Muscle of leg (tissue), 11 donors: ENCODE measurements around the gene NOSTRIN. TPM values are rescaled to one million over a fixed set of nuclear protein-coding genes. Genes with fewer than 3 reads are reported as not detected.
A peak's percentile ranks its signal among the peaks of the same experiment; 100 is the strongest.
"Not testable (repeated sequence)": the region's sequence is repeated elsewhere in the genome, so short reads cannot be mapped to it uniquely, and the experiment has no call there.

ENCODE experiments used
- DNase-seq: peaks from one replicate; pipeline ENCODE4 v3.0.0; 2013
- H3K27ac ChIP-seq: one replicate; pipeline ENCODE4 v1.5.1; 2013; ENCODE audit warnings: mild to moderate bottlenecking, low read length, control low read depth
- H3K27me3 ChIP-seq: one replicate; pipeline ENCODE4 v1.6.1; 2013; ENCODE audit warnings: low read length; ENCODE audit not compliant: control insufficient read depth, insufficient read depth
- H3K36me3 ChIP-seq: one replicate; pipeline ENCODE4 v1.6.1; 2013; ENCODE audit warnings: low read length; ENCODE audit not compliant: control insufficient read depth, insufficient read depth
- H3K4me1 ChIP-seq: one replicate; pipeline ENCODE4 v1.6.1; 2013; ENCODE audit warnings: low read length; ENCODE audit not compliant: control insufficient read depth, insufficient read depth
- H3K4me3 ChIP-seq: one replicate; pipeline ENCODE4 v1.5.1; 2013; ENCODE audit warnings: low read length, control low read depth
- H3K9me3 ChIP-seq: replicated peaks from 2 replicates; pipeline ENCODE4 v1.6.1; 2013; ENCODE audit warnings: low read depth, low read length; ENCODE audit not compliant: control insufficient read depth
- WGBS: methylation state at CpG from one replicate; pipeline ENCODE4 v1.1.5; 2013; ENCODE audit warnings: missing lambda C conversion rate; ENCODE audit not compliant: insufficient coverage; 5-methylcytosine and 5-hydroxymethylcytosine counted together
- polyA plus RNA-seq, 8 donors: library from polyadenylated mRNA; unstranded; fragments of 120-200 nt; gene quantifications; one replicate each; pipeline versions ENCODE4 v1.2.1 to v1.2.3, GENCODE V29; 2013; ENCODE audit warnings: inconsistent platforms in 1 of 8, low replicate concordance in 1 of 8; ENCODE audit not compliant: insufficient read length in 8 of 8, insufficient read depth in 1 of 8
- total RNA-seq: library from RNA; stranded (reverse); fragments of 120-200 nt; gene quantifications from one replicate; pipeline ENCODE4 v1.2.4, GENCODE V29; 2013

NOSTRIN gene
- total and polyA plus RNA-seq, 9 donors = 7.7 to 15.1 (median 10.2) TPM

DNA sequence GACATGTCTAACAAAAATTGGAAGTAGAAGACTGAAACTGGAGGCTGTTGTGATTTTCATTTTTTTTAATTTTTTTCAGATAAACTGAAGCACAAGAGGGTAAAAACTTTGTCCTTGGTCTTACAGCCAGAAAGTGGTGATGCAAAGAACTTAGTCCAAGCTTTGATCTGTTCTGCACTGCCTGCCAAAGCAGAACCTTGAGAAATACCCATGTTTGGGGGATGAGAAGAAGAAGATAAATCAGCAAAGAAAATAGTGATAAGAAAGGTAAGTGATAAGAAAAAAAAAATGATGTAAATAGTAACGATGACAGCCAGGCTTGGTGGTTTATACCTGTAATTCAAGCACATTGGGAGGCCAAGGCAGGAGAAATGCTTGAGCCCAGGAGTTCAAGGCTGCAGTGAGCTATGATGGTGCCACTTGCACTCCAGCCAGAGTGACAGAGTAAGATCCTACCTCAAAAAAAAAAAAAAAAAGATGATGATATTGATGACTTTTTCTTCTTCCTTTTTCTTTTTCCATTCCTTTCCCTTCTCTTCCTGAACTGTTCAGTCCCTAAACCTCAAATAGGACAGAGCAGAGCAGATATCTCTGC, 14.6 kb upstream of the NOSTRIN start:
- Histone ChIP-seq H3K4me1 (no peaks in the 10 kb centered on the region), H3K4me3 (no peak overlapping the region), H3K27me3 (no peaks in the 10 kb centered on the region), H3K9me3 (no peaks in the 10 kb centered on the region), H3K27ac (no peak overlapping the region), H3K36me3 (no peaks in the 10 kb centered on the region)
- WGBS = 89% methylated on average over 1 of the region's 1 CpG
- DNase-seq = no peak

GRCh38 chr2:168789776-168790175, 12.7 kb upstream of the NOSTRIN start:
- no peak overlapping the region for H3K27ac ChIP-seq
- 72% methylated on average over 4 of the region's 7 CpGs for WGBS
- no peaks in the 10 kb centered on the region for H3K27me3 ChIP-seq
- no peaks in the 10 kb centered on the region for H3K9me3 ChIP-seq
- DNase-seq = no peak
- no peak overlapping the region for H3K4me3 ChIP-seq
- no peaks in the 10 kb centered on the region for H3K36me3 ChIP-seq
- H3K4me1 ChIP-seq = no peaks in the 10 kb centered on the region

GRCh38 chr2:168790226-168790902, 12.1 kb upstream of the NOSTRIN start:
- H3K27me3 ChIP-seq = no peaks in the 10 kb centered on the region
- H3K4me1 ChIP-seq = no peaks in the 10 kb centered on the region
- no peaks in the 10 kb centered on the region for H3K9me3 ChIP-seq
- H3K36me3 ChIP-seq = no peaks in the 10 kb centered on the region
- H3K27ac ChIP-seq = no peak overlapping the region
- DNase-seq = no peak
- H3K4me3 ChIP-seq = no peak overlapping the region
- 84% methylated on average over 4 of the region's 5 CpGs for WGBS

GRCh38 chr2:168791140-168791539, 11.3 kb upstream of the NOSTRIN start:
- DNase-seq, H3K36me3 ChIP-seq, H3K4me1 ChIP-seq, H3K9me3 ChIP-seq, H3K27me3 ChIP-seq, H3K27ac ChIP-seq, H3K4me3 ChIP-seq: not testable (repeated sequence)
- no CpG with 5 or more reads among the region's 2 CpGs for WGBS

- Histone ChIP-seq H3K4me1 (peaks cover 6% of the 10 kb centered on the region), H3K27ac (no peak overlapping the region), H3K36me3 (no peaks in the 10 kb centered on the region), H3K9me3 (no peaks in the 10 kb centered on the region), H3K27me3 (no peaks in the 10 kb centered on the region), H3K4me3 (no peak overlapping the region)
- no peak for DNase-seq
- no CpG with 5 or more reads among the region's 2 CpGs for WGBS
These were observed 8.8 kb upstream of the NOSTRIN start for GRCh38 chr2:168793596-168793995.

GRCh38 chr2:168794968-168795367, 7.5 kb upstream of the NOSTRIN start:
- no peak overlapping the region for H3K27ac ChIP-seq
- no peak for DNase-seq
- H3K36me3 ChIP-seq = no peaks in the 10 kb centered on the region
- H3K4me1 ChIP-seq = peaks cover 7% of the 10 kb centered on the region
- no peak overlapping the region for H3K4me3 ChIP-seq
- no CpG with 5 or more reads among the region's 1 CpG for WGBS
- no peaks in the 10 kb centered on the region for H3K27me3 ChIP-seq
- H3K9me3 ChIP-seq = no peaks in the 10 kb centered on the region

DNA sequence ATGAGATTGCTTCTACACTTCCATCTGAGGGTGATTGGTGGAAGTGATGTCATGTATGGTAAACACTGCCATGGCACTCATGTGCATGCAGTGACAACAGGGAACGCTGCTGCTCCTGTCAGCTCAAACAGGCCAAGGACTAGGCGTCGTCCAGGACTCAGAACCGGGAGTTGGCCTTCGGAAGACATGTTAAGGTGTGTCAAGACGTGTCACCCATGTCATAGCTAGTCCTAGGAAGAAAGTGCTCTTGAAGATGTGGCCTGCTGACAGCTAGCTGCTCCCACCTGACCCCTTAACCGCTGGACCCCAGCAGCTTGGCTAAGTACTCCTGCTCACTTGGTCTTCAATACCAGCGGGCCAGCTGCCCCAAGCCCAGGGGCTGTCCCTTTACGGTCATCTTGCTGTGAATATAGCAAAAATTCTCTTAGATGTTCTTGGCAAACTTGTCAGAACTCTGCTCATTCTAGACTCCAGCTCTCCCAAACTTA, 6.3 kb upstream of the NOSTRIN start:
- Histone ChIP-seq H3K27me3 (no peaks in the 10 kb centered on the region), H3K27ac (peak overlapping the region; percentile 72), H3K9me3 (no peaks in the 10 kb centered on the region), H3K4me3 (no peak overlapping the region), H3K36me3 (no peaks in the 10 kb centered on the region), H3K4me1 (peaks cover 7% of the 10 kb centered on the region)
- 61% methylated on average over 9 of the region's 9 CpGs for WGBS
- DNase-seq = no peak

DNA sequence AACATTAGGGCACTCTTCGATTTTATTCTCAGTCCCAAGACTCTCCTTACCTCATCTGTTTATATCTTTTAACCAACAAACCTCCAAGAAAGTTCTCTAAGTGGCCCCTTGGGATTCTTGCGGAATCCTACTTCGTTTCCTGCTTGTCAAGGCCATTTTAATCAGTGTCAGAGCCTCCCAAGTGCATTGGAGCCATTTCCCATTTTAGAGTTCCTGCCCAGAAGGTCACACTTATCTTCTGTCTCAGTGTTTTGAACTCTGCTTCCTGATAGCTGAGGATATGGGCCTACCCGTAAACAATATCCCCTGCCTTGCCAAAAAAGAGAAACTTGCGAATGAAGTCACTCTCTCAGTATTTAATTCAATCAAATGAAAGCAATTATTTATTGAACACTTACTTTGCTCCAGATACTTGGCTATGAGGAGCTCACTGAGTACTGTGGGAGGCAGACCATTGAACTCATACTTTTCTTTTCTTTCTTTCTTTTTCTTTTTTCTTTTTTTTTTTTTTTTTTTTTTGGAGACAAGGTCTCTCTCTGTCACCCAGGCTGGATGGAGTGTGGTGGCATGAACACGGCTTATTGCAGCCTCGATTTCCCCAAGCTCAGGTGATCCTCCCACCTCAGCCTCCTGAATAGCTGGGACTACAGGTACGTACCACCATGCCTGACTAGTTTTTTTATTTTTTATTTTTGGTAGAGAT, 5.7 kb upstream of the NOSTRIN start:
- H3K4me3 ChIP-seq = no peak overlapping the region
- peak; percentile 68 for DNase-seq
- H3K27me3 ChIP-seq = no peaks in the 10 kb centered on the region
- no peaks in the 10 kb centered on the region for H3K9me3 ChIP-seq
- no peaks in the 10 kb centered on the region for H3K36me3 ChIP-seq
- WGBS = 38% methylated on average over 3 of the region's 8 CpGs
- H3K4me1 ChIP-seq = peaks cover 7% of the 10 kb centered on the region
- H3K27ac ChIP-seq = peak overlapping the region; percentile 72

GRCh38 chr2:168797286-168797655, 5.2 kb upstream of the NOSTRIN start:
- Histone ChIP-seq H3K27ac (no peak overlapping the region), H3K4me1 (peaks cover 7% of the 10 kb centered on the region)

DNA sequence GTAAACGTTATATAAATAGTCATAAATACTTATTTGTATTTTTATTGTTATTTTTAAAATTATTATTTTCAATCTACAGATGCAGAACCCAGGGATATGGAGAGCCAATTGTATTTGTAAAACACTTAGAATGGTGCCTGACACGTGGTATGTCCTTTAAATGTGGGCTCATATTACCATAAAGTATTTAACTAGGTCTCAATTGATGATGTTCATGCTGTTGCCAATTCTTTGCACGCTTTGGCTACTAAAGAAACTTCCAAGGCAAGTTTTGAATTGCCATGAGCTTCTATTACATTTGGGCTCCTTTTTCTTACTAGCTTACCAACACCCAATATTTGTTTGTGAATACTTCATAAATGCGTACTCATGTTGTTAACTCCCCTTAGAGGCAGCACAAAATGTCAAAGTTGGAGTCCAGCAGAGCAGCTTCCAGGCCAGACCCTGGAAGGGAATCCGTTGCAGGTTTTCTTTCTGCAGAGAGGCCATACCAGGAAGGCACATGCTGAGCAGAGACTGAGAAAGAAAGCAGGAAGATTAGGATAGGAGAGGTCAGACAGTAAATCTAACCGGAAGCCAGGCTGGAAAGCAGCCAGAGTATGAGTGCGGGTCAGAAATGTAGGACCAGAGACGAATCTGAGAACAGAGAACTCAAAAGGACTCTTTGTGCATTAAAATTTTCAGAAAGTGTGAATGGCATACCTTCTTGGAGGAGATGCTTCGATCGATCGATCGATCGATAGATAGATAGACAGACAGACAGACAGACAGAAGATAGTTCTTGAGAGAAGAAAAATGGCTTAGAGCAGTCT, 4.2 kb upstream of the NOSTRIN start:
- DNase-seq = peak; percentile 50
- Histone ChIP-seq H3K36me3 (no peaks in the 10 kb centered on the region), H3K4me3 (no peak overlapping the region), H3K4me1 (peaks cover 7% of the 10 kb centered on the region), H3K27me3 (no peaks in the 10 kb centered on the region), H3K27ac (peak overlapping the region; percentile 44), H3K9me3 (no peaks in the 10 kb centered on the region)
- WGBS = 69% methylated on average over 10 of the region's 13 CpGs

More at GRCh38 chr2:168797286-168797655, 5.2 kb upstream of the NOSTRIN start:
- Histone ChIP-seq H3K4me3 (no peak overlapping the region), H3K27me3 (no peaks in the 10 kb centered on the region), H3K9me3 (no peaks in the 10 kb centered on the region), H3K36me3 (no peaks in the 10 kb centered on the region)
- no peak for DNase-seq
